T-helper 9 cell (primary cell): ENCODE measurements around the gene BUD31.
"Not testable (repeated sequence)": the region's sequence is repeated elsewhere in the genome, so short reads cannot be mapped to it uniquely, and the experiment has no call there.

ENCODE experiments used
- DNase-seq: peaks from one replicate; pipeline ENCODE4 v3.0.0-alpha.2; 2020
- total RNA-seq, 2 donors: gene quantifications; one replicate each; lab custom pipeline; 2026; lab: John Stamatoyannopoulos, UW

The BUD31 gene
- 63.0 to 109 reads per million in 2 donors for total RNA-seq

DNA sequence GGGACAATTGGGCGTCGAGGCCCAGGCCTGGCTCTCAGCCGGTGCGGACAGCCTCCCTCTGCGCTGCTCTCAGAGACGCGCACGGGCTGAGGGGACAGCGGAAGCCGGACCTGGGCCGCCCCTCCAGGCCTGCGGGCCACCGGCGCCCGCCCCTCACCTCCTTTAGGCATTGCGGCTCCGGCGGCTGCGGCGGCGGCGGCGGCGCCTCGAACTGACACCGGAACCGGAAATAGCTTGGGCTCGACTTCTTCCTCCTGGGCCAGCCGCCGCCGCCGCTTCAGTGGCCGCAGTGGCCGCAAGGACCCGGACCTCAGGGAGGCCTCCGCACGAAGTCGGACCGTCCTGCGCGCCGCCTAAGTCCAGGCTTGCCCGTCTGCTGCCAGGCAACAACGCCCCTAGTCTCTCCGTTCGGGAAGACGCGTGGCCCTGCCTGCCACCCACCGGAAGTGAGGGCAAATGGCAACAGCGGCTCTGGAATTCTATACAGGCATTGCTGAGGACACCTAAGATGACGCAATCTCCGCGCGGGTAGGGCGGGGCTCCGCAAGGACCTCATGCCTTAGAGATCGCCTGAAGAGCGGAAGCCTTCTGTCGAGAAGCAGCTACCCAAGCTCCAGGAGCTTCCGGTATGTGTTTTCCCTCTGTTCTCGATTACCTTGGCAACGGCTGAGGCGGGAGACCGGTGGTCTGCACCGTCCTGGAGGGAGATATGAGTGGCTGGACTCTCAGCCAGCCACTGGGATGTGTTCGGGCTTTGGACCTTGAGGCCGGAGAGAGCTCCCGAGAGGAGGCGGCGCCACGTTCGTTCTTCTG lies at the start of gene BUD31, which contains the start of gene PDAP1:
TSS of gene BUD31 (plus strand) at position 591 of the 813 bp plus-strand sequence. CDS start 2,124 bp downstream, outside the sequence.
TSS of gene PDAP1 (minus strand) at position 219 of the 813 bp plus-strand sequence. CDS start at position 170, 49 bp downstream.
- DNase-seq, result peak; percentile 89

DNA sequence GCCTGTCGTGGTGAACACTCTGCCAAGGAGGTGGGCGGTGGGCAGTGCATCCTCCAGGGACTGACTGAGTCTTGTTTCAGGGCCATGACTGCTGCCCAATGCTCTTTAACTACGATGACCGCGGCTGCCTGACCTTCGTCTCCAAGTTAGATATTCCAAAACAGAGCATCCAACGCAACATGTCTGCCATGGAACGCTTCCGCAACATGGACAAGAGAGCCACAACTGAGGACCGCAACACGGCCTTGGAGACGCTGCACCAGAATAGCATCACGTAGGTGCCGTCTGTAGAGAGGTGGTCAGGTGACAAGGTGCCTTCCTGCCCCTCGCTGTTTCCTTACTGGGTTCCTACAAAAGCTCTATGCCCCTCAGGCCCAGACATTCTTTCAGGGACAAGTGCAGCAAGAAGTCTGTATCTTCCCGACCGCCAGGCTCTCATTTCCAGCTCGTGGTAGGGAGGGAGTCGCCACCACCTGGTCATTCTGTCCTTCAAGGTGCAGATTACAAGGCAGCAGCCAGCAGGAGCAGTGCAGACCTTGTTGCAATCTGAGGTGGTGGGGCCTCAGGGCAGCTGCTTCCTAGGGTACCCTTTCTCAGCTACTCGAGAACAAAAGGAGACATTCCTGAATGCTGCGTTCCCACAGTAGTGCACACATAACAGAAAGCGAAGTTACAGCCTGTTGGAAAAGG lies 49.2 kb upstream of the BUD31 start:
- DNase-seq, result no peak

DNA sequence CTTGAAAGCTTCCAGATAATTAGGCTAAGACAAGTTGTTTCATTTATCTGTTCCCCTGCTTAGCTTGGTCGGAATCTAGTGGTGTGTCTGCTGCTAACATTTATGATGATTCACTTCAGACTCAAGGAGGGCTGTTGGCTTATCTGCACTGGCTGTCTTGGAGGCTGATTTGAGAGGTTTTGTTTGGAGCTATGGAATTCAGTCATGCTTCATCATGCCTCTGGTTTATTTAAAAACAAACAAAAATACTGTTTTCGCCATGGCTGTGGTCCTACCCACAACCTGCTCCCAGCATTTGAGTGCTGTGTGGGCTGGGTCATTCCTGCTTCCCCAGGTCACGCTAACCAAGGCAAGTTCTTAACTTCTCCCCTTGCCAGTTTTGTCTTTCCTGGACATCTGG lies 46.0 kb upstream of the BUD31 start:
- DNase-seq, result no peak

DNA sequence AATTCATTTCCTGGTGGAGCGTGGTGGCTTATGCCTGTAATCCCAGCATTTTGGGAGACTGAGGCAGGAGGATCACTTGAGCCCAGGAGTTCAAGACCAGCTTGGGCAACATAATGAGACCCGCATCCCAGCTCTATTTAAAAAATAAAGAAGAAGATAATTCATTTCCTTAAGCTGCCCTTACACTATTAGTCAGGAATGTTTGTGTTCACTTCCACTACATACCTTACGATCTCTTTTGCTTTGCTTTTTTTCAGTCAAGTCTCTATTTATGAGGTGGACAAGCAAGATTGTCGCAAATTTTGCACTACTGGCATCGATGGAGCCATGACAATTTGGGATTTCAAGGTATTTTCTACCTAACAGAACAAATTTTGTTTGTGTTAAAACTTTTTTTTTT lies 45.5 kb upstream of the BUD31 start:
- no peak for DNase-seq

DNA sequence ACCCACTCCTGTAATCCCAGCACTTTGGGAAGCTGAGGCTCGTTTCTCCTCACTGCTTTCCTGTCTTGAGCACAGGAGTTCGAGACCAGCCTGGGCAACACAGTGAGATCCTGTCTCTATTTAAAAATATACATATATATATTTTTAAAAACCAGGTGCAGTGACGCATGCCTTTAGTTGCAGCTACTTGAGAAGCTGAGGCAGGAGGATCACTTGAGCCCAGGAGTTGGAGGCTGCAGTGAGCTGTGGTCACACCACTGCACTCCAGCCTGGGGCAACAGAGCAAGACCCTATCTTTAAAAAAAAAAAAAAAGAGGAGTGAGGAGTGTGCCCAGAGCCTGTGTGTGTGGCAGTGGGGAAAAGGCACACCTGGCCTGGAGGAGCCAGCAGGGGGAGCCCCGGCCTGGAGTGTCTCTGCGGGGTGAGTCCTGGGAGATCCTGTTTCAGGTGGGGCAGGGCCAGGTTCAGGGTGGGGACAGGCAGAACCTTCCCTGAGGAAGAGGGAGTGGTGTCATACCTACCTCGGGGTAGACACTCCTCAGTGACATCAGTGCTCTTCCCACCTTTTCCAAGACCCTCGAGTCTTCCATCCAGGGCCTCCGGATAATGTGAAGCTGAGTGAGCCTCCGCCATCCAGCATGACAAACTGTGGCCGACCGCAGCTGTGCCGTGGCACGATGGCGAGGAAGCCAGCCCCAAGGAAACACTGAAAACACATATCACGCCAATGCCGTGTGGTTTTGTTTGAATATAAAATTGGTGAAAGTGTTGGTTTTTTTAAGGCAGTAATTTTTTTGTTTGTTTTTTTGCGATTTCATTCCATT lies 43.2 kb upstream of the BUD31 start:
- DNase-seq, result peak; percentile 64

DNA sequence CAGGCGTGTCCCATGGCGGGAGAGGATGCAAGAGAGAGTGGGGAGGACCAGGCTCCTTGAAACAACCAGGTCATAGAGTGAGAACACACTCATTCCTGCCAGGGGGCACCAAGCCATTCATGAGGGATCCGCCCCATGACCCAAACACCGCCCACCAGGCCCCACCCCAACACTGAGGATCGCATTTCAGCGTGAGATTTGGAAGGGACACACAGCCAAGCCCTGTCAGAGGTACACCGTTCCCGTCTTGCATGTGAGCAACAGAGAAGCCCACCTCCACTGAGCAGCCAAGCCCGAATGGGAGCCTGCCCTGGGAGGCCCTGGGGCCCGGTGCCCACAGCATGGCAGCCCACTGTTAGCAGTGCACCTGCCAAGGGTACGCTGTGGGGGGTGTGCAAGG lies 42.1 kb upstream of the BUD31 start:
- no peak for DNase-seq

DNA sequence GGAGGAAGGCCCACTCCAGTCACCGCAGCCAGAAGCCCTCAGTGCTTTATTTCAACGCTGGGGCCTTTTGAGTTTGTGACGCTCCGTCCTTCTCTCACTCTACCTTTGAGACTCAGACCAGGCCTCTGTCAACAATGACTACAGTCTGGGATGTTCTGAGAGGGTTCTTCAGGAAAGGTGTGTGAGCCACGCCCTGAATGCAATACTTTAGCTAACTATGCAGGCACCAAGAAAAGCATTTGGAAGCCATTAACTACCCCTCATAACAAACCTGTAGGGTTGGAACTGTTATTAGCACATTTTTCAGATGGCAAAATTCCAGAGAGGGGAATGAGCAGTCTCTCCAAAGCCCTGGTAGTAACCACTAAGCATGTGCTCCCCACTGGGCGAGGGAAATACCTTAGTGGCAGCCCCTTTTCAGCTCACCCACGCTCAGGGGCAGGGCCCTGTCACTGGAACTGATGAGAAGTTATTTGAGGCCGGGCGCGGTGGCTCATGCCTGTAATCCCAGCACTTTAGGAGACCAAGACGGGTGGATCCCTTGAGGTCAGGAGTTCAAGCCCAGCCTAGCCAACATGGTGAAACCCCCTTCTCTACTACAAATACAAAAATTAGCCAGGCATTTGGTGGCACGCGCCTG lies 39.9 kb upstream of the BUD31 start:
- no peak for DNase-seq

DNA sequence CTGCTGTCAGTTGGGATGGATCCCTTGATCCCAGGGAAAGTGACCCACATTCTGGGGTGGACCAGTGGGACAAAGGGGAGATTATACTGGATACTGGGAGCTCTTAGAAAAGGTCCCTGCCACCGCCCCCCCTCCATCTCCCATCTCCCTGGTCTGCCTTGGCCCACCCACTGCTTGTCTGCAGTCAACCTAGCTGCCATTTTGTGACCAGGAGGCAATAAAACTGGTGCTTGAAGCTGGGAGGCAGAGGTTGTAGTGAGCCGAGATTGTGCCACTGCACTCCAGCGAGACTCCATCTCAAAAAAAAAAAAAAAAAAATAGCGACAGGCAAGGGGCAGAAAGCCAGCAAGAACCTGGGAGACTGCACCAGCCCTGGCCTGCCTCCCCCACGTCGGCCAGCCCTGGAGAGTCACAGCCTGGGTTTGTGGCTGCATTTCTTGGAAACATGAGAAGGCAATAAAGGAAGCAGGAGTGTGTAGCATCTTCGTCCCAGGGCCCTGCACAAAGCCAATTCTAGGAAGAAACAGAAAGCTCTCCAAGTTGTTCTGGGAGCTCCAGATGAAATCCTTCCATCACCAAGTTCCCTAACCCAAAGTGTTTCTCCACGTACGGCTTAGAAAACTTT lies 38.9 kb upstream of the BUD31 start:
- no peak for DNase-seq

DNA sequence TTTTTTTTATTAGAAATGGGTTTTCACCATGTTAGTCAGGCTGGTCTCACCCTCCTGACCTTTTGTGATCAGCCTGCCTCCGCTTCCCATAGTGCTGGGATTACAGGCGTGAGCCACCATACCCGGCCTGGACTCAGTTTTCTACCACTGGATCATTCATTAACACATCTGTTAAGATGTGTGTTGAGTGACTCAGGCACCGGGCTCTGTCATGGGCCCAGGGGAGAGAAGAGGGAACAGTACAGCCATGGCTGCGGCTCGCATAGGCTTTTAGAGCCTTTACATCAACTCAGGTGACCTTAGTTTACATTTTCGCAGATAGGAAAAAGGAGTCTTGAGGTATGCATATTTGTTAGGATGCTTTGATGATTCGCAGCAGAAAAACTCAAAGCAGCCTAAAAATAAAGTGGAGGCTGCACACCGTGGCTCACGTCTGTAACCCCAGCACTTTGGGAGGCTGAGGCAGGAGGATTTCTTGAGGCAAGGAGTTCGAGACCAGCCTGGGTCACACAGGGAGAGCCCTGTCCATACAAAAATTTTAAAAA lies 37.3 kb upstream of the BUD31 start:
- DNase-seq, result no peak

DNA sequence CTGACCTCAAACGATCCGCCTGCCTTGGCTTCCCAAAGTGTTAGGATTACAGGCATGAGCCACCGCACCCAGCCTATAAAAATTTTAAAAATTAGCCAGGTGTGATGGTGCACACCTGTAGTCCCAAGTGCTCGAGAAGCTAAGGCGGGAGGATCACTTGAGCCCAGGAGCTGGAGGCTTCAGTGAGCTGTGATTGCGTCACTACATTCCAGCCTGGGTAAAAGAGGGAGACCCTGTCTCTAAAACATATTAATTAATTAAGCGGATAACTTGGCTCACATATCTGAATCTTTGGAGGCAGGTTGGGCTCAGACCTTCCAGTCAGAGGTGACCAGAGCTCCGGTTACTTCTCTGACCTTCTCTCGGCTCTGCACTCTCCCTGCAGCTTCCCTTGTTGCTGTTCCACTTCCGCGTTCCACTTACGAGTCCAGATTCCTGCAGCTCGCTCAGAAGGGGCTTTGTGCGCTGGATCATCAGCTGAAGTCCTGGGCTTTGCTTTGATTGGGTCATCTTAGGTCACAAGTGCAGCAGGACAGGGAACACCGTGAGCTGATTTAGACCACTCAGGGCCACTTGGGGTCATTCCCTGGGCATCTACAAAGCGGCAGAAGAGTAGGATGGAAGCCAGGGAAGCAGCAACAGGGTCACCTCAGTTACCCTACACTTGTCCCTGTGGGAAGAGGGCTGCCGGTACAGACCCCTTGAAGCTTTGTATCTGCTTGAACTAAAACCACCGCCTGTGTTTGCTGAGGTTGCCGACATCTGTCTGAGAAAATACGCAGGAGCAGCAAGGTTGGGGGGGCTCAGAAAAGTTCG lies 36.3 kb upstream of the BUD31 start:
- no peak for DNase-seq

DNA sequence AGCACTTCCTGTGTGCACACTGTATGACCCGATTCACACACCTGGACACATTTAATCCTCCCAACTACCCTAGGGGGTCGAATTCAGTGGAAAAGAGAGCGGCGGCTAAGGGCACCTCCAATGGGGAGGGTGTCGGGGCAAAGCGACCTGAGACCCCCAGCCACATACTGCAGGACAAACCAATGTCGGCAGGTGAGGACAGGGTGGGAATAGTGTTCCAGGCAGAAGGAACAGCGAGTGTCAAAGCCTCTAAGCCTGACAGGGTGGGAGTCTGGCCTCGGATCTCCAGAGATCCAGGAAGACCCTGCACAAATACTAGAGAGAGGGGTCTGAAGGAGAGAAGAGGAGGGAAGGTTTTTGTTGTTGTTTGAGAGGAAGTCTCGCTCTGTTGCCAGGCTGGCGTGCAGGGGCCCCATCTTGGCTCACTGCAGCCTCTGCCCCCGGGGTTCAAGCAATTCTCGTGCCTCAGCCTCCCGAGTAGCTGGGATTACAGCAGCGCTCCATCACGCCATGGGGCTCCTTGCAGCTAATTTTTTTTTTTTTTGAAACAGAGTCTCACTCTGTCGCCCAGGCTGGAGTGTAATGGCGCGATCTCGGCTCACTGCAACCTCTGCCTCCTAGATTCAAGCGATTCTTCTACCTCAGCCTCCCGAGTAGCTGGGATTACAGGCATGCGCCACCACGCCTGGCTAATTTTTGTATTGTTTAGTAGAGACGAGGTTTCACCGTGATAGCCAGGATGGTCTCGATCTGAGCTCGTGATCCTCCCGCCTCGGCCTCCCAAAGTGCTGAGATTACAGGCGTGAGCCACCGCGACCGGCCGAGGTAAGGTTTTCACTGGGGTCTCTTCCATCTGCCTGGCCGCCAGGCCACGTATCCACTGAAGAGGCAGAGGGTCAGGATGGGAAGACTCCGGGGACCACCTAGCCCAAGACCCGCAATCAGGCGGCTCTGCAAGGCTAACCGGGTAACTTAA lies 35.4 kb upstream of the BUD31 start:
- DNase-seq, result no peak

DNA sequence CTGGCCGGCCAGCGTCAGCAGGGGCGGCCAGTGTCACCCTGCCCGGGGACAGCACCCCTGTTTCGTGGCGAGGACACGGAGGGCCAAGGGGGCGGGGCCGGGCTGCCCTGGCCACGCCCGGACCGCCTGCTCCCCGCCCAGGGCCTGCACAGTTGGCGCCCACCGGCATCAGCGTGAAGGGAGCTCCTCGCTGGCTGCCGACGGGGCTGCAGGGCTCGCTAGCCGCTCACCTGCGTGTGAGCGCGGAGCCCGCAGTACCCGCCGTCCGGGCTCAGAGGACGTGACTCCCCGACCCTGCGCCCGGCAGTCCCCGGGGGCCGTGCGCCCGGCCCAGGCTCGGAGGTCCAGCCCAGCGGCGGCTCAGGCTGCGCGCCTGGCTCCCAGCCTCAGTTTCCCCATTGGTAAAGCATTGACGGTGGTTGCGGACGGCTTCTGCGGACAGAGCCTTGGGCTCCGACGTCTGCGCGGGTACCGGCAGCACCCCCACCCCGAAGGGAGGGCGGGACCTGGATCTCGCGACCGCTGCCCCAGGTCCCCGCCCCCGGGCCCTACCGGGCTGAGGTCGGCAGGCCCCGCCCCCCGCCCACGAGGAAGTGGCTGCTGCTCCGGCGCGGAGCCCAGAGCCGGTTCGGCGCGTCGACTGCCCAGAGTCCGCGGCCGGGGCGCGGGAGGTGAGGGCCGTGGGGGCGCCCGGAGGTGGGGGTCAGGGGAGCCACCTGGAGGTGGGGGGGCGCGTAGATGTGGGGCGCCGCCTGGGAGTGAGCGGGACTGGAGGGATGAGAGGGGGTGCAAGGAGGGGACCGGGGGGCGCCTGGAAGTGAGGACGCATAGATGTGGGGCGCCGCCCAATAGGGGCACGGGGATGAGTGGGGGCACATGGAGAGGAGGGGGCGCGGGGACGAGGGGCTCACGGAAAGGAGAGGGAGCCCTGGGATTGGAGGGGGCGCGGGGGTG lies 34.4 kb upstream of the BUD31 start, which contains the start of gene ARPC1B:
TSS of gene ARPC1B (plus strand) at position 620 of the 954 bp plus-strand sequence. CDS start 10,985 bp downstream, outside the sequence.
- DNase-seq, result peak; percentile 79

DNA sequence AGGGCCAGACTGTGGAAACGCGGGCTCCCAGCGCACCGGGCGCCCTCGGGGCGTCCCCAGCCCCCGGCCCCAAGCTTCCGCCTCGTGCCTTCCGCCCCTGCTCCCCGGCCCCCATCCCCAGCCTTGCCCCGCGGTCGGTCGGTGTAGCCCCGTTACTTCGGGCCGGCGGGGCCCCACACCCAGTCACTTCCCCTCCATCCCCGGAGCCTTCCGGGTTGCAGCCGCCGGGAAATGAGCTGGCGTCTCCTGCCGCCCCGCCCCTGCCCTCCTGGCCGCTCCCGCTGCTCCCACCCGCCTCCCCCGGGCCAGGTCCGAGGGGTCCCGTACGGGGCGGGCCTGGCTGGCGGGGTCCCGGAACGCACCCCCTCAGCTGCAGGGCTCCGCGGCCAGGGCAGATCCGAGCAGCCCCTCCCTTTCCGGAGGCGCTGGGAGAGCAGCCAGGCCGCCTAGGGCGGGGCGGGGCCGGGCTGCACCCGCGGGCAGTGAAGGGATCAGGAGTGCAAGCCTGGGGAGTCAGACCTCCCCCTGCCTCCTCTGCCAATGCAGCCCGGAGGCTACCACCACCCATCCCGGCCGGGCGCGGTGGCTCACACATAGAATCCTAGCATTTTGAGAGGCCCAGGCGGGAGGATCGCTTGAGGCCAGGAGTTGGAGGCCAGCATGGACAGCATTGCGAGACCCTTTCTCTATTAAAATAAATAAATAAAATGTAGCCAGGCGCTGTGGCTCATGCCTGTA lies 33.5 kb upstream of the BUD31 start:
- peak; percentile 55 for DNase-seq

DNA sequence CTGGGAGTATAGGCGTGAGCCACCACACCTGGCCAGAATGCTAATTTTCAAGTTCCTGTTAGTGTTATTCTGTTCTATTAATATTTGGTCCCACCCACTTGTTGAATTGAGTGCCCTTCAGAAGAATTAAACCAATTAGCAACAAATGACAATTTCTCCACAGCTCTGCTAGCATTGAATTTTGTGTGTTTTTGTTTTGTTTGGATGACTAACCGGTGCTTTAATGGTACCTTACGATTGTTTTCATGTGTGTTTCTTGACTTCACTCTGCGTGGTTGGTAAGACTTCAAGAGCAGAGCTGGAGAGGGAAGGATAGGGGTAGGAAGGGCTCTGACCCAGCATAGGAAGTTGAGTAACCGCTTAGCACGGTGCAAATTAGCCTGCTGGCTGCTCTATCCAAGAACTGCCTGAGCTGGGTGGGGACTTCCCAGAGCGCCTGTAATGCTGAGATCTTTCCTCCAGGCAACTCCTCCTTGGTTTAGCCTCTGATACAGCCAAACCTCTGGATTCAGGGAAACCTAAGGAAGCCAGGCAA lies 29.7 kb upstream of the BUD31 start:
- DNase-seq, result peak; percentile 55

DNA sequence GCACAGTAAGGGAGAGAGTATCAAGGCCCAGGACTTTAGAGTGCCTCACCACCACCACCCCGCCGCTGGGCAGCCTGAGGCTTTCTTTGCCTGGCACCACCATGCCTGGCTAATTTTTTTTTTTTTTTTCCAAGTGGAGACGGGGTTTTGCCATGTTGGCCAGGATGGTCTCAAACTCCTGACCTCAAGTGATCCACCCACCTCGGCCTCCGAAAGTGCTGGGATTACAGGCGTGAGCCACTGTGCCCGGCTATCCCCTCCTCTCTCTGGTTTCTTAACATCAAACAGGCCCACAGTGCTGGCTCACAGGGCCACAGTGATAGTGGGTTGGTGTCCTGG lies 29.1 kb upstream of the BUD31 start:
- not testable (repeated sequence) for DNase-seq

DNA sequence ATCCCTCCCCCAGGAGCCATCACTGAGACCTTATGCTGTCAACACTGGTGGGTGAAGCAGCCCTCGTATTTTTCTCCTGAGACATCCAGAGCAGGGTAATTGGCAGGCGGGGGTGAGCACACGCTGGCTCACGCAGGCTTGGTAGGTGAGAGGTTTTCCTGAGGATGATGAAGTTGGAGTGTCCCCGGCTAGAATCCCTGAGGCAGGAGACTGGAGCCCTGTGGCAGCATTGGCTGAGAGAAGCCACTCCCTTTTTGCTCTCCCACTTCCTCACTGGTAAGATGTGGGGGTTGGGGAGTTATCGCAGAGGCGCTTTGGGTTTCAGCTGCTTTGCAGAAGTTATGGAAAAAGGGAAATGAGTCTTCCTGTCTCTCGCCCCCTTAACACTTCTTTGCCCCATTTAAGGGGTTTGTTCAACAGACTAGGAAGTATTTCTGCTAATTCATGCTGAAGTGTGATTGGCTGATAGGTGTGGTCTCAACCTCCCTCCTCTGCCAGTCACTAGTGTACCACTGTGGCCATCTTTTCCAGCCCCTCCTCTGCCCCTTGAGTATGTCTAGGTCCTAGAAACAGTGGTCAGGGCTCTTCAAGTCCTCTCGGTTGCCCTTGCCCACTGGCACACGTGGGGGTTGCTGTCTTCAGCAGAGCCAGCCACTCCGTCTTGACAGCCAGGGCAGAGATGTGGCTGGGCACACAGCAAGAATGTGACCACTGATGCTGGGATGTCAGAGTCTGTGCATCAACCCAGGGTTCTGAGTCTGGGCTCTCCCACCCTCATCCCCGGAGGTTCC lies 28.5 kb upstream of the BUD31 start:
- no peak for DNase-seq
